MM.1S (cell line): ENCODE data around the gene NBEAL2.

Source experiments
- DNase-seq: peaks from one replicate; pipeline ENCODE4 v3.0.0-alpha.2; 2015
- H2AFZ ChIP-seq: fragments of 300-600 bp; sonication (generic); 2 replicates; pipeline ENCODE4 v1.6.0; 2016; ENCODE audit warnings: antibody characterized with exemption, low read length
- H3F3A ChIP-seq: fragments of 300-600 bp; sonication (generic); 2 replicates; pipeline ENCODE4 v1.6.1; 2016; ENCODE audit warnings: mild to moderate bottlenecking, antibody characterized with exemption, low read length, moderate library complexity, mixed read lengths; ENCODE audit not compliant: insufficient read depth
- H3K27ac ChIP-seq: fragments of 300-600 bp; sonication (generic); 2 replicates; pipeline ENCODE4 v1.5.1; 2016; ENCODE audit warnings: mild to moderate bottlenecking, low read length
- H3K27me3 ChIP-seq: fragments of 300-600 bp; sonication (generic); replicated peaks from 2 replicates; pipeline ENCODE4 v1.6.0; 2016; ENCODE audit warnings: low read length; ENCODE audit not compliant: insufficient read depth
- H3K36me3 ChIP-seq: fragments of 300-600 bp; sonication (generic); replicated peaks from 2 replicates; pipeline ENCODE4 v1.6.1; 2016; ENCODE audit warnings: mild to moderate bottlenecking, low read length, mixed read lengths; ENCODE audit not compliant: insufficient read depth
- H3K4me1 ChIP-seq: fragments of 300-600 bp; sonication (generic); 2 replicates; pipeline ENCODE4 v1.6.1; 2016; ENCODE audit warnings: low read length, mixed read lengths
- H3K4me2 ChIP-seq: fragments of 300-600 bp; sonication (generic); 2 replicates; pipeline ENCODE4 v1.6.0; 2016; ENCODE audit warnings: low read depth, low read length
- H3K4me3 ChIP-seq: fragments of 300-600 bp; sonication (generic); 2 replicates; pipeline ENCODE4 v1.5.1; 2016; ENCODE audit warnings: low read length, mixed read lengths
- H3K79me2 ChIP-seq: fragments of 300-600 bp; sonication (generic); 2 replicates; pipeline ENCODE4 v1.6.1; 2016; ENCODE audit warnings: mixed run types, low read length, mixed read lengths
- H3K9ac ChIP-seq: fragments of 300-600 bp; sonication (generic); 2 replicates; pipeline ENCODE4 v1.6.1; 2016; ENCODE audit warnings: low read length, mixed read lengths
- H3K9me2 ChIP-seq: fragments of 300-600 bp; sonication (generic); replicated peaks from 2 replicates; pipeline ENCODE4 v1.6.1; 2016; ENCODE audit warnings: mild to moderate bottlenecking, low read length, mixed read lengths; ENCODE audit not compliant: insufficient read depth
- H3K9me3 ChIP-seq: fragments of 300-600 bp; sonication (generic); replicated peaks from 2 replicates; pipeline ENCODE4 v1.6.1; 2016; ENCODE audit warnings: mild to moderate bottlenecking, low read length, mixed read lengths; ENCODE audit not compliant: insufficient read depth
- H4K20me1 ChIP-seq: fragments of 300-600 bp; sonication (generic); 2 replicates; pipeline ENCODE4 v1.6.1; 2016; ENCODE audit warnings: mild to moderate bottlenecking, low read length, moderate library complexity, mixed read lengths; ENCODE audit not compliant: insufficient read depth
- EZH2 ChIP-seq: fragments of 300-600 bp; sonication (generic); optimal IDR thresholded peaks from 2 replicates; pipeline ENCODE3; 2017; ENCODE audit warnings: low read depth, mild to moderate bottlenecking, antibody characterized with exemption, low read length, mixed read lengths
- EZH2phosphoT487 ChIP-seq: fragments of 300-600 bp; sonication (generic); IDR thresholded peaks from 2 replicates; pipeline ENCODE4 v1.6.1; 2018; ENCODE audit warnings: antibody characterized with exemption, low read length
- TF ChIP-seq, protein P1 (sequence below): fragments of 300-600 bp; sonication (generic); IDR thresholded peaks from 2 replicates; pipeline ENCODE4 v1.5.1; 2016; ENCODE audit warnings: antibody characterized with exemption, low read length, mixed read lengths

NBEAL2 gene

DNA sequence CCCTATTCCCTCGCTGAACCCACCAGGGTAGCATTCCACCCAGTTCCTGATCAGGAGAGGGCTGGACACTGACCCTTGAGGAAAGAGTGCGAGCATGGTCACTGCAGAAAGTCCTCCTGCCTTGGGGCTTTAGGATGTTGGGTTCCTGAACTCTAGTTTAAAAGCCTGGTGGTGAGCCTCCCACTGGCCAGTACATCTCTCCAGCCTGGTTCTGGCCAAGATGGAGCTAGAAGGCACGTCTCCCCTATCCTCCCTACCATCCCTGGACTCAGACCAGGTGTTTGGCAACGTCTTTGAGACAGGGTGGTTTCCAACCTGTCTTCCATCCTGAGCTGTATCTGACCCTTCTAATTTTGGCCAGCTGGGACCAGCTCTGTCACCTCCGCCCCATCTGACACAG is 31.4 kb downstream of the NBEAL2 start:
- no peaks in the 10 kb centered on the region for H3K36me3 ChIP-seq

DNA sequence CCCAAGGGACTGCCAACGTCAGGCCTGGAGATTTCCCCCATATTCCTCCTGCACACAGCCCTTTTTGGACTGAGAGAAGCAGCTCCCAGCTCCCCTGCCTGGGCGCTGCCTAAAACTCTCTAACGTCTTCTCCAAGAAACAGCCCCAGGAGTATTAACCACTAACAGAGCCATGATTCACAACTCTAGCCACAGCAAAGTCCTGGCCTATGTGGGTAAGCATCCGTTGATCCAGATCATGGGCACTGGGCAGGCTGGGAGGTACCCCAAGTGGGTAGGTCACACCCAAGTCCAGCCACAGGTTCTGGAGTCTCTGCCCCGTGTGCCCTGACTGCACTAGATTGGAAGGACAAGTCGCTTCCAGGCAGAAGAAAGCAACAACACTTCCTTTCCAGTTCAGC is 31.9 kb downstream of the NBEAL2 start:
- H3K27ac ChIP-seq, result no peak overlapping the region

More for the DNA sequence above, 31.4 kb downstream of the NBEAL2 start:
- Histone ChIP-seq H3K27me3 (no peaks in the 10 kb centered on the region), H3K9me2 (no peaks in the 10 kb centered on the region), H3K4me3 (no peak overlapping the region), H3K9me3 (no peaks in the 10 kb centered on the region), H3K79me2 (no peaks in the 10 kb centered on the region), H3F3A (peaks cover 7% of the 10 kb centered on the region; the same call in 1 of the 2 replicates), H3K4me2 (no peak overlapping the region), H3K27ac (no peak overlapping the region), H4K20me1 (no peaks in the 10 kb centered on the region), H2AFZ (no peak overlapping the region), H3K9ac (no peak overlapping the region), H3K4me1 (no peaks in the 10 kb centered on the region)
- DNase-seq, result no peak
- TF ChIP-seq EZH2phosphoT487 (no peak), EZH2 (no peak)
- TF ChIP-seq, protein P1, sequence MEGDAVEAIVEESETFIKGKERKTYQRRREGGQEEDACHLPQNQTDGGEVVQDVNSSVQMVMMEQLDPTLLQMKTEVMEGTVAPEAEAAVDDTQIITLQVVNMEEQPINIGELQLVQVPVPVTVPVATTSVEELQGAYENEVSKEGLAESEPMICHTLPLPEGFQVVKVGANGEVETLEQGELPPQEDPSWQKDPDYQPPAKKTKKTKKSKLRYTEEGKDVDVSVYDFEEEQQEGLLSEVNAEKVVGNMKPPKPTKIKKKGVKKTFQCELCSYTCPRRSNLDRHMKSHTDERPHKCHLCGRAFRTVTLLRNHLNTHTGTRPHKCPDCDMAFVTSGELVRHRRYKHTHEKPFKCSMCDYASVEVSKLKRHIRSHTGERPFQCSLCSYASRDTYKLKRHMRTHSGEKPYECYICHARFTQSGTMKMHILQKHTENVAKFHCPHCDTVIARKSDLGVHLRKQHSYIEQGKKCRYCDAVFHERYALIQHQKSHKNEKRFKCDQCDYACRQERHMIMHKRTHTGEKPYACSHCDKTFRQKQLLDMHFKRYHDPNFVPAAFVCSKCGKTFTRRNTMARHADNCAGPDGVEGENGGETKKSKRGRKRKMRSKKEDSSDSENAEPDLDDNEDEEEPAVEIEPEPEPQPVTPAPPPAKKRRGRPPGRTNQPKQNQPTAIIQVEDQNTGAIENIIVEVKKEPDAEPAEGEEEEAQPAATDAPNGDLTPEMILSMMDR, result no peak

DNA sequence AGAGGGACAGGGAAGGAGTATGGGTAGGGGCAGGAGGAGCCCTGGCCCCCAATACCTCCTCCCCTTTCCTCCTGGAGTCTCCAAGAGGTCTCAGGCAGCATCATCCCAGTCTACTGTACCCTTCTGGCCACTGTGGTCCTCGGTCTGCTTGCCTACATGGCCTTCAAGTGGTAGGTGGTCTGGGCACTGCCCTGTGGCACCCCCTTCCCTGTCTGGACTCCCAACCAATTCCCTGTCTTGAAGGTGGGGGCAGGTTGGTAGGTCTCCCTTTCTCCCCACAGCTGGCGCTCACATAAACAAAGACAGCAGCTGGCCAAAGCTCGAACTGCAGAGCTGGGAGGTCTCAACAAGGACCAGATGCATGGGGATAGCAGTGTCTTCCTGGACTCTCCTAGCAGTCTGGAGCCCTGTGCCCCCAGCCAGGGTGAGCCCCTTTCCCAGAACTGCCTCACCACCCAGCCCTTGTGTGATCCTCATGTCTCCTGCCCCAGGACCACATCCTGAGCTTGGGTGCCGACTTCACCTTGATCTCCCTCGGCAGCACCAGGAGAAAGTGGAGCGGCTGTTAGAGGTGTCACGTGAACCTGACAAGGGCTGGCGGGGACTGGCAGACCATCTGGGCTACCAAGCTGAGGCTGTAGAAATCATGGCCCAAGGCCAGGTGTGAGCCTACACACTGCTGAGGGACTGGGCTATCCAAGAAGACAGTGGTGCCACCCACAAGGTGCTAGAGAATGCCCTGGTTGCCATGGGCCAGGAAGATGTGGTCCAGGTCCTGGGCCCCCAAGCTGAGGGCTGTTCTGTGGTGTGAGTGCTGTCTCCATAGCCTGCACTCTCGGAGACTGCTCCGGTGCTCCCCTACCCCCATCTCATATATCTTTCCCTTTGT is 33.1 kb downstream of the NBEAL2 start:
- no peak overlapping the region for H3K4me2 ChIP-seq
- H3F3A ChIP-seq, result peaks cover 7% of the 10 kb centered on the region; the same call in 1 of the 2 replicates
- H4K20me1 ChIP-seq, result no peaks in the 10 kb centered on the region
- no peaks in the 10 kb centered on the region for H3K27me3 ChIP-seq
- no peaks in the 10 kb centered on the region for H3K79me2 ChIP-seq
- H3K27ac ChIP-seq, result no peak overlapping the region
- H2AFZ ChIP-seq, result no peak overlapping the region
- H3K4me1 ChIP-seq, result no peaks in the 10 kb centered on the region
- no peaks in the 10 kb centered on the region for H3K36me3 ChIP-seq
- TF ChIP-seq, protein P1, result no peak
- TF ChIP-seq EZH2 (no peak), EZH2phosphoT487 (no peak)
- H3K9ac ChIP-seq, result no peak overlapping the region
- no peak overlapping the region for H3K4me3 ChIP-seq
- H3K9me3 ChIP-seq, result no peaks in the 10 kb centered on the region
- DNase-seq, result no peak
- no peaks in the 10 kb centered on the region for H3K9me2 ChIP-seq

More for the DNA sequence above, 31.9 kb downstream of the NBEAL2 start:
- Histone ChIP-seq H3K4me1 (no peaks in the 10 kb centered on the region), H3K36me3 (no peaks in the 10 kb centered on the region), H3K4me3 (no peak overlapping the region), H3K9me3 (no peaks in the 10 kb centered on the region), H3K9ac (no peak overlapping the region), H3F3A (peaks cover 7% of the 10 kb centered on the region; the same call in 1 of the 2 replicates), H2AFZ (no peak overlapping the region), H3K27me3 (no peaks in the 10 kb centered on the region), H4K20me1 (no peaks in the 10 kb centered on the region), H3K9me2 (no peaks in the 10 kb centered on the region), H3K79me2 (no peaks in the 10 kb centered on the region), H3K4me2 (no peak overlapping the region)
- DNase-seq, result no peak
- TF ChIP-seq EZH2, result no peak
- TF ChIP-seq EZH2phosphoT487, result no peak
- TF ChIP-seq, protein P1, result no peak
